HepG2 (cell line): ENCODE measurements around the gene FUT8. TPM values are rescaled to one million over a fixed set of nuclear protein-coding genes. Genes with fewer than 3 reads are reported as not detected.

ENCODE experiments used
- ATAC-seq: fragments of 200-7000 bp; cut with Tn5 transposase; 3 replicates; pipeline ENCODE4 v1.9.1; 2020; ENCODE audit warnings: mild to moderate bottlenecking, moderate library complexity
- BruUV-seq: library from RNA; stranded (reverse); fragments of 400-500 nt; replicated peaks from 2 replicates; lab custom pipeline; 2021; lab: Mats Ljungman, UMichigan
- CTCF ChIA-PET: fragments of 300-600 bp; formaldehyde crosslinking; extraction: SDS; loops from one replicate; lab custom pipeline; 2021; ENCODE audit warnings: low total read pairs, inconsistent platforms, low intra/inter-chr PET ratio; lab: Yijun Ruan, JAX
- POLR2A ChIA-PET: fragments of 350-600 bp; sonication (Branson Sonifier 250); formaldehyde crosslinking; loops from one replicate; lab custom pipeline; 2020; ENCODE audit warnings: antibody characterized with exemption, inconsistent platforms; lab: Yijun Ruan, JAX
- DNase-seq: peaks from one replicate; pipeline ENCODE4 v3.0.0-alpha.2; 2015; ENCODE audit warnings: low spot score
- FAIRE-seq: peaks from 3 replicates; lab custom pipeline; 2011; peaks lifted over from hg19 to GRCh38; lab: Jason Lieb, UNC
- H2AFZ ChIP-seq: one replicate; pipeline ENCODE4 v1.6.1; 2011; ENCODE audit warnings: low read length, inconsistent platforms
- H3K27ac ChIP-seq: fragments of 300-600 bp; 3 replicates; pipeline ENCODE4 v1.8.0; 2011; ENCODE audit warnings: mixed run types, mild to moderate bottlenecking, mixed read lengths, low read length, inconsistent platforms; ENCODE audit not compliant: insufficient read depth; ENCODE audit errors: extremely low read length
- H3K27me3 ChIP-seq, 2 experiments: fragments of 200-600 bp in 1 of 2; 2 replicates in 1 of 2; 3 replicates in 1 of 2; pipeline versions ENCODE4 v1.6.0 to v1.8.0; 2011; ENCODE audit warnings: low read length in 2 of 2, mild to moderate bottlenecking in 2 of 2, moderate library complexity in 2 of 2, inconsistent platforms in 1 of 2; ENCODE audit not compliant: insufficient read depth in 2 of 2, control insufficient read depth in 1 of 2
- H3K36me3 ChIP-seq, 2 experiments: fragments of 200-600 bp in 1 of 2; replicated peaks in 1 of 2; 2 replicates in 1 of 2; 3 replicates in 1 of 2; pipeline versions ENCODE4 v1.5.1 to v1.8.0; 2011; ENCODE audit warnings: low read length in 2 of 2, inconsistent platforms in 1 of 2; ENCODE audit not compliant: insufficient read depth in 2 of 2, control insufficient read depth in 1 of 2
- H3K4me1 ChIP-seq: 2 replicates; pipeline ENCODE4 v1.5.1; 2012; ENCODE audit warnings: low read length, inconsistent platforms; ENCODE audit not compliant: insufficient read depth
- H3K4me2 ChIP-seq: 2 replicates; pipeline ENCODE4 v1.6.0; 2011; ENCODE audit warnings: low read depth, low read length, inconsistent platforms
- H3K4me3 ChIP-seq, 3 experiments: fragments of 200-600 bp in 1 of 3; sonication (generic), shearing (Covaris generic) in 1 of 3; replicated peaks in 1 of 3; 2 replicates each; pipeline ENCODE4 v1.5.1; 2011 to 2016; ENCODE audit warnings: low read length in 3 of 3, inconsistent platforms in 2 of 3, low read depth in 2 of 3, mild to moderate bottlenecking in 2 of 3, control low read depth in 1 of 3, mixed read lengths in 1 of 3; ENCODE audit not compliant: insufficient read depth in 1 of 3
- H3K79me2 ChIP-seq: one replicate; pipeline ENCODE4 v1.6.1; 2011; ENCODE audit warnings: low read length, inconsistent platforms; ENCODE audit not compliant: insufficient read depth
- H3K9ac ChIP-seq: 2 replicates; pipeline ENCODE4 v1.6.0; 2011; ENCODE audit warnings: mild to moderate bottlenecking, low read depth, low read length, inconsistent platforms; ENCODE audit not compliant: insufficient read depth
- H3K9me3 ChIP-seq: 2 replicates; pipeline ENCODE4 v1.5.1; 2012; ENCODE audit warnings: mild to moderate bottlenecking, low read length
- H4K20me1 ChIP-seq: 2 replicates; pipeline ENCODE4 v1.6.0; 2011; ENCODE audit warnings: inconsistent platforms, mild to moderate bottlenecking, low read length, moderate library complexity; ENCODE audit not compliant: insufficient read depth
- KMT2B ChIP-seq: IDR thresholded peaks from 2 replicates; pipeline ENCODE4 v1.6.1; 2016; ENCODE audit warnings: missing genetic modification reagents, missing compliant biosample characterization
- MBD4 ChIP-seq: IDR thresholded peaks from 2 replicates; pipeline ENCODE4 v1.6.1; 2012; ENCODE audit warnings: low read length, inconsistent platforms, borderline replicate concordance
- MTA3 ChIP-seq: sonication (generic); formaldehyde crosslinking; IDR thresholded peaks from 2 replicates; pipeline ENCODE4 v1.4.0; 2020; ENCODE audit warnings: missing genetic modification reagents
- NFRKB ChIP-seq: fragments of 450-650 bp; IDR thresholded peaks from 2 replicates; pipeline ENCODE4 v1.6.1; 2017
- SP5 ChIP-seq: IDR thresholded peaks from 2 replicates; pipeline ENCODE4 v1.6.1; 2016; ENCODE audit warnings: low read depth, borderline replicate concordance
- THYN1 ChIP-seq: sonication (generic); formaldehyde crosslinking; IDR thresholded peaks from 2 replicates; pipeline ENCODE4 v1.8.1; 2023; ENCODE audit warnings: low read depth, mild to moderate bottlenecking, moderate library complexity, missing genetic modification reagents, borderline replicate concordance
- ZBTB39 ChIP-seq: sonication (generic); formaldehyde crosslinking; IDR thresholded peaks from 2 replicates; pipeline ENCODE4 v1.5.0; 2020; ENCODE audit warnings: missing genetic modification reagents
- ZFP62 ChIP-seq: sonication (generic); formaldehyde crosslinking; IDR thresholded peaks from 2 replicates; pipeline ENCODE4 v1.4.0; 2020; ENCODE audit warnings: missing genetic modification reagents
- in situ Hi-C: cut with HindIII; loops from 2 replicates; pipeline ENCODE4 v1.10.0; 2017; ENCODE audit warnings: low pct_unique_long_range_greater_than_20kb; ENCODE audit not compliant: extremely low pct_ligation_motif_present
- intact Hi-C: fragments of 100-400 bp; cut with micrococcal nuclease; formaldehyde crosslinking; loops from one replicate; pipeline ENCODE4 v1.10.0; 2022; ENCODE audit not compliant: unreplicated experiment
- polyA plus RNA-seq, 8 experiments: library from polyadenylated mRNA; depleted of rRNA in 3 of 8; stranded (reverse) in 7 of 8; unstranded in 1 of 8; fragments of >200 nt; fragmentation: Illumina TruSeq in 4 of 8; extraction: Trizol in 4 of 8; gene quantifications; 2 replicates each; pipeline versions ENCODE4 v1.2.1 to v1.2.3, GENCODE V29; 2011 to 2016; ENCODE audit warnings: low read depth in 4 of 8, missing spikeins in 1 of 8, mixed read lengths in 1 of 8; ENCODE audit not compliant: insufficient read depth in 1 of 8
- total RNA-seq, 5 experiments: library from RNA; depleted of rRNA; stranded (reverse); fragments of >200 nt; fragmentation: Illumina TruSeq; extraction: Trizol; gene quantifications; 2 replicates each; pipeline ENCODE4 v1.2.3, GENCODE V29; 2016; ENCODE audit warnings: low read depth in 1 of 5
- TF ChIP-seq, protein P1 (sequence below), 2 experiments: sonication (generic) in 1 of 2; formaldehyde crosslinking in 1 of 2; IDR thresholded peaks; 2 replicates each; pipeline versions ENCODE4 v1.4.0 to v1.6.1; 2018 to 2020; ENCODE audit warnings: missing genetic modification reagents in 2 of 2, borderline replicate concordance in 1 of 2, low read depth in 1 of 2, mild to moderate bottlenecking in 1 of 2, missing biosample characterization in 1 of 2
- TF ChIP-seq, protein P2 (sequence below): IDR thresholded peaks from 2 replicates; pipeline ENCODE4 v1.6.1; 2016; ENCODE audit warnings: missing biosample characterization, missing genetic modification reagents, low read depth

Gene FUT8
- total and polyA plus RNA-seq, 2 of the 13 experiments (the other 11 are each of a cell fraction or from before 2014, with no cell fraction given): 9.3 to 17.5 TPM

DNA sequence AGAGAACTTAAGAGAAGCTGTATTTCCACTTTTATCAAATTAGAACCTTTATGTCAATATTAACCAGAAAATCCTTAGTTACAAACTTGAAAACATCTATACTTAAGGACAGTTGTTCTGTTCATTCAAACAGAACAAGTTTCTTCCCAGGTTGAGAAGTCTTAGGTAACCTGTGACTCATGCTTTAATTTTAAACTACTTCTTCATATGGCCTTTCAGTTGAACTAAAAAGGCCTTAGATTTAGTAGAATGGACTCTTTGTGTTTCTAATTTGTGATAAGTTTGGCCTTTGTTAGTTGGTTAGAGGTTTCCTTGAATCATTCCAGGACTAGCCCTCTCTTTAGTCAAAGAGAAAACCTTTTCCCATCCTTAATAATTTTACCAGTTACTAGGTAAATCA is 274.2 kb downstream of the FUT8 start:
- Histone ChIP-seq H3K4me3 (no peak overlapping the region), H3K79me2 (no peaks in the 10 kb centered on the region), H4K20me1 (no peaks in the 10 kb centered on the region), H3K4me1 (no peaks in the 10 kb centered on the region), H3K27me3 (no peaks in the 10 kb centered on the region), H2AFZ (no peak overlapping the region), H3K9ac (no peak overlapping the region), H3K4me2 (no peak overlapping the region), H3K36me3 (no peaks in the 10 kb centered on the region), H3K9me3 (no peaks in the 10 kb centered on the region), H3K27ac (no peak overlapping the region)
- in situ Hi-C loops: no loop called here
- no peak for FAIRE-seq
- no peak for ATAC-seq
- no TSS peak for BruUV-seq
- ChIA-PET CTCF (no interaction called here), POLR2A (no interaction called here)
- no peak for DNase-seq
- intact Hi-C loops: no loop called here
- TF ChIP-seq THYN1 (CRISPR knock-in tag) (no peak), NFRKB (no peak), MTA3 (CRISPR knock-in tag) (no peak), ZBTB39 (CRISPR knock-in tag) (no peak), SP5 (CRISPR knock-in tag) (no peak), KMT2B (CRISPR knock-in tag) (no peak), ZFP62 (CRISPR knock-in tag) (no peak), MBD4 (no peak)
- TF ChIP-seq, protein P1, sequence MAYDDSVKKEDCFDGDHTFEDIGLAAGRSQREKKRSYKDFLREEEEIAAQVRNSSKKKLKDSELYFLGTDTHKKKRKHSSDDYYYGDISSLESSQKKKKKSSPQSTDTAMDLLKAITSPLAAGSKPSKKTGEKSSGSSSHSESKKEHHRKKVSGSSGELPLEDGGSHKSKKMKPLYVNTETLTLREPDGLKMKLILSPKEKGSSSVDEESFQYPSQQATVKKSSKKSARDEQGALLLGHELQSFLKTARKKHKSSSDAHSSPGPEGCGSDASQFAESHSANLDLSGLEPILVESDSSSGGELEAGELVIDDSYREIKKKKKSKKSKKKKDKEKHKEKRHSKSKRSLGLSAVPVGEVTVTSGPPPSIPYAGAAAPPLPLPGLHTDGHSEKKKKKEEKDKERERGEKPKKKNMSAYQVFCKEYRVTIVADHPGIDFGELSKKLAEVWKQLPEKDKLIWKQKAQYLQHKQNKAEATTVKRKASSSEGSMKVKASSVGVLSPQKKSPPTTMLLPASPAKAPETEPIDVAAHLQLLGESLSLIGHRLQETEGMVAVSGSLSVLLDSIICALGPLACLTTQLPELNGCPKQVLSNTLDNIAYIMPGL (CRISPR knock-in tag; IDR thresholded peaks at IDR 0.05; ENCODE audit: borderline replicate concordance in 1 of 2, low read depth in 1 of 2): no peak
- TF ChIP-seq, protein P2, sequence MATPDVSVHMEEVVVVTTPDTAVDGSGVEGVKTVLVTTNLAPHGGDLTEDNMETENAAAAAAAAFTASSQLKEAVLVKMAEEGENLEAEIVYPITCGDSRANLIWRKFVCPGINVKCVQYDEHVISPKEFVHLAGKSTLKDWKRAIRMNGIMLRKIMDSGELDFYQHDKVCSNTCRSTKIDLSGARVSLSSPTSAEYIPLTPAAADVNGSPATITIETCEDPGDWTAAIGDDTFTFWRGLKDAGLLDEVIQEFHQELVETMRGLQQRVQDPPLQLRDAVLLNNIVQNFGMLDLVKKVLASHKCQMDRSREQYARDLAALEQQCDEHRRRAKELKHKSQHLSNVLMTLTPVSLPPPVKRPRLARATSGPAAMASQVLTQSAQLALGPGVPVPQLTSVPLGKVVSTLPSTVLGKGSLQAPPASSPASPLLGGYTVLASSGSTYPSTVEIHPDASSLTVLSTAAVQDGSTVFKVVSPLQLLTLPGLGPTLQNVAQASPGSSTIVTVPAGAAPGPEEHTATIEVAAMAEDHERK (CRISPR knock-in tag): no peak
